Activated T-helper 1 cell treated with anti-CD3 and anti-CD28 coated beads, Interleukin-2, amount 50 U/mL, for 16 hours (primary cell): ENCODE measurements around the gene KBTBD8.

Source experiments
- DNase-seq, 2 donors: peaks; one replicate each; pipeline ENCODE4 v3.0.0-alpha.2; 2020; ENCODE audit warnings: low read depth in 1 of 2, low spot score in 1 of 2

Gene KBTBD8

DNA sequence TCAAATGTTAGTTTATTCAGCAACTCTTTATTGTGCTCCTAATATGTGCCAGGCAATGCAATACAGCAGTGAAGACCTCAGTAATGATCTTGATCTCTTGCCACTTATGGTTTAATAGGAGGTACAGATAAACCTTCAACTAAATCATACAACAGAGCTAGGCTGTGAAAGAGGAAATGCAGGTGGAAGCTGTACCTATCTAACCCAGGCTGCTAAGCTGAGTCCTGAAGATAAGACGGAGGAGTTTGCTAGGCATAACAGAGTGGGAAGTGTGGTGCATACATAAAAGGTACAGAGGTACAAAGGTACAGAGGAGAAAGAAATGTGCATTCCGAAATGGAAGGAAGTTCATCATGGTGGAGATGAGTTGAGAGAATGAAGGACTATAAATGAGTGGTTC is 35.0 kb downstream of the KBTBD8 start:
- no peak for DNase-seq

DNA sequence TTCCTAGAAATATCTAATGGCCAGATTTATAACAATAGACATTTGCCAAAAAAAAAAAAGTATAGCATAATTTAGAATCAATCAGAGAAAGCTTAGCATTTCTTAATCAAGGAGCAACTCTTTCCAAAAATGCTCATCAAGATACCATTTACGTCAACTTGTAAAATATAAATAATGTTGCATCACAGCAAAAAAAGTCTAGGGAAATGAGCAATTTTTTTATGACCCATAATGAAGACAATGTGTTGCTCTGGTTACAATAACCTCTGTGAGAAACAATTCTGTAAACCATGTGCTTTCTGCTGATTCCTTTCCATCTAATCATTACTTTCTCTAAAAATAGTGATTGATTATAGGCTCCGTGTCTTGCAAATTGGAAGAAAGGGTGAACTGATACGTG is 36.3 kb downstream of the KBTBD8 start:
- DNase-seq: no peak

DNA sequence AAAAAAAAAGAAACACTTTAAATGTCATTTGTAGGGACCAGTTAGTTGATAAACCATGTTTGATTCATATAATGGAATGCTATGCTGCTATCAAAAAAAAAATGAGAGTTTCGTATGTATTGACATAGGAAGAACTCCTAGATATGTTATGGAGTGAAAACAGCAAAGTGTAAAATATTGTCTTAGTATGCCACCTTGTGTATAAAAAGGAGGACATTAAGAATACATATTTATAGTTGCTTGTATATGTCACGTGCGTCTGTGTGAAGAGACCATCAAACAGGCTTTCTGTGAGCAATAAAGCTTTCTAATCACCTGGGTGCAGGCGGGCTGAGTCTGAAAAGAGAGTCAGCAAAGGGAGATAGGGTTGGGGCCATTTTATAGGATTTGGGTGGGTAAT is 39.5 kb downstream of the KBTBD8 start:
- DNase-seq: no peak

DNA sequence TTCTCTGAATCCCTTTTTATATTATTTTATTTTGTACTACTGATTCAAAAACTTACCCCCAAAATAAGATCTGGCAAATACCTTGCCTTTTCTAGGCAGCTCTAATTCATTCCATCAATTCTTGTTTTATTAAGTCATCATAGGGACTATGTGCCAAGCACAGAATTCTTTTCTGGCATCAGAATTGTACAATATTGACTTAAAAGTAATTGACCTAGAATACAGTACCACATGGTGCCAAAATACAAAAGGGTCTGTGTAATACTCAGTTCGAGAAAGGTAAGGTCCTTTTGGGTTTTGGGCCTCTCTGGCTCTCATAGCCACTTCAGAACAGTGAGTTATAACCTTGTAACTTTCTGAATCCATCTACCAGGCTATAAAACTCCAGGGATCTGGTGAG is 46.2 kb downstream of the KBTBD8 start:
- DNase-seq: no peak

DNA sequence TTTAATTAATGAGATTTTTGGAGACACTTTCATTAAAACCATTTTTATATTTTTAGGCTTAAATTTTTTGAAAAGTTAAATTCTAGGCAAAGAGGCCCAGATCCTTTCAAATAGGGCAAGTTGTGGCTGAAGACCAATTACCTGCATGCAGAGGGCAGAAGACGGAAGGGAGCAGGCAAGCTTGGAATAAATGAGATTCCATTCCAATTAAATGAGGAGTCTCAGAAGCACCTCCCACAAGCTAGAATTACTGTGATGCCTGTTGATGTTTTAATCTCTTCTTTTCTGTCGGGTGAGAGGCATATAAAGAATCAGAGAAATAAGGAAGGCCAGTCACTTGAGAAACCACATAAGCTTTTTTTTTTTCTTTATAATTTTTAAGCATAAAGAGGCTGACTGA is 46.8 kb downstream of the KBTBD8 start:
- no peak for DNase-seq

DNA sequence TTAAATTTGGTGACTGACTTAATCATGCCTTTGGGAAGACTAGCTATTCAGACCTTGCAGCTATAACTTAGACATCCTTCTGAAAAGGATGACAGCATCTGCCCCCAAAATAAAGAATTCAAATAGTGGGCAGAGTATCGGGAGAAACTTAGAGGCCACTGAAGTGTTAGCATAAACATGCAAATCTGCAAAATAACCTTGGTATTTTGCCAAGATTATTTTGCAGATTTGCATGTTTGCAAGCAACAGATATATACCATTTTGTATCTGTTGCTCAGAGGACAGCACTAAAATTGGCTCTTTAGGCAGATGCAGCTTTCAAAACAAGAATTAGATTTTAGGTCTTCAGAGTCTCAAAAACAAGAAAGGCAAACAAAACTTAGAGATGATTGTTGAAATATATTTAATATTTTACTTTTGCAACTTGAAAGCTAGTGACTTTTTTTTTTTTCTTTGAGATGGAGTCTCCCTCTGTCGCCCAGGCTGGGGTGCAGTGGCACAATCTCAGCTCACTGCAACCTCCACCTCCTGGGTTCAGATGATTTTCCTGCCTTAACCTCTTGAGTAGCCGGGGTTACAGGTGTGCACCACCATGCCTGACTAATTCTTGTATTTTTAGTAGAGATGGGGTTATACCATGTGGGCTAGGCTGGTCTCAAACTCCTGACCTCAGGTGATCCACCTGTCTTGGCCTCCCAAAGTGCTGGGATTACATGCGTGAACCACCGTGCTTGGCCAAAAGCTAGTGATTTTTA is 47.8 kb downstream of the KBTBD8 start:
- DNase-seq: no peak

DNA sequence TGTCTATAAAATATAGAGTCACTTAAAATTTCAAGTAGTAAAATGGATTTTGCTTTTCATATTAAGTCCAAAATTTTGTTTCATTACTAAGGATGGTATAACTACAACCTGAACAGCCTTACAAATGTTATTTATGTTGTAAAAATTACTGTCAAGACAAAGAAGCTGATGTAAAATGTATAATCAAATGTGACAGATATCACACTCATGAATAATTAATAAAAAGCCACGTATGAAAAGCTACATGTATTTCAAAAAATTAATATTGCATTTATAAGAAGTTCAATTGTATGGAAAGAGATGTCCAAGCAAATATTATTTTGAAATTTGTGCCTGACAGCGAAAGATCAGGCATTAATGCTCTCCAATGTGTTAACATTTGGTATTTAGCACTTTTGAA is 48.9 kb downstream of the KBTBD8 start:
- no peak for DNase-seq

DNA sequence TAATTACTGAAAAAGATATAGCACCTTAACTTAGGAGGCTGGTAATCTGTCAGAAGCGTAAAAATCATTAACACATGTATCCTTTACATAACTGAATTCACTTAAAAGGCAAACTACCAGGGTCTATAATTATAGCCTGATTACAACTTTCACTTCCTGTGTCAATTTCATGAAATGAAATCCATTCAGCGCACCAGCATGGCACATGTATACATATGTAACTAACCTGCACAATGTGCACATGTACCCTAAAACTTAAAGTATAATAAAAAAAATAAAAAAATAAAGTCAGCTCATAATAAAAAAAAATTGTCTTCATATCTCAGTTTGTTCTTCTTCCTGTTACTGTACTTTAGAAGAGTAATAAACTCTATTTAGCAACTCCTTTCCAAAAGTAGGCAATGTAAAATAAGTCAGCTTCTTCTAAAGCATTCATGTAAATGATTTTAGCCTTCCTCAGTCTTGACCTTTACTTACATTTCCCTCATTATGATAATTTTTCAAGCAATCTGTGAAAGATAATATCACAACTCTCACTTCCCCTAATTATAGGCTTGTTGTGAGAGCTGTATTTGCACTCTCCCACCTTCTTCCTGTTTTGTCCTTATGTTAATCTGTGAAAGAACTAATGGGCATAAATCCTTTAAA is 50.1 kb downstream of the KBTBD8 start:
- DNase-seq: no peak

DNA sequence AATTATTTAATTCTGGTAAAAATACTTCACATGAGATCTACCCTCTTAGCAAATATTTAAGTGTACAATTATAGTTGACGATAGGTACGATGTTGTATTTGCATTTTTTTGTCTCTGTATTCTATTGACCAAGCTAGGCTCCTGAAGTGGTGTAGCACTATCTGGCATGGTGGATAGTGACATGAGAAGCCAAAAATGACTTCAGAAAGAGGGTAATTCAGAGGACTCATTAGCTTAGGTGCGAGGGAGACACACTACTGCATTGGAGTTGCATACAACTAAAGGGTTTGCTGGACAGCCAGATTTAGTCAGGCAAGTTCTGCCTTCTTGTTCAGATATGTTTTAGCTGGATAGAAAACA is 50.6 kb downstream of the KBTBD8 start:
- DNase-seq: no peak

DNA sequence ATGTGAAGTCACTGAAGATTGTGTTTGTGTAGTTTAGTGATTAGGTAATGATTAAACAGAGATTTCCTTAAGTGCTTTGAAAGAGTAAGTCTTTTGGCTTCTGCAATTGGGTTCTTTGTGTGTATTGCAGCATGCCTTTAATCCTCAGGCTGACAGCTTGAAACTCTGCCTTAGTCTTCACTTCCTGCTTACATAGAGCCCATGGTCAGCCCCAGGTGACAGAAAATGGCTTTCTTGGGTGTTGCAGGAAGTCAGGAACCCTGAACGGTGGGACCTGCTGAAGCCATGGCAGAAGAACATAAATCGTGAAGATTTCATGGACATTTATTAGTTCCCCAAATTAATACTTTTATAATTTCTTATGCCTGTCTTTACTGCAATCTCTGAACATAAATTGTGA is 61.3 kb downstream of the KBTBD8 start:
- no peak for DNase-seq
